HCT116 (cell line): ENCODE measurements around the gene GPR142. TPM values are rescaled to one million over a fixed set of nuclear protein-coding genes. Genes with fewer than 3 reads are reported as not detected.

Experiments
- ATAC-seq: fragments of 200-7000 bp; cut with Tn5 transposase; 2 replicates; pipeline ENCODE4 v1.9.1; 2020; ENCODE audit warnings: mild to moderate bottlenecking, moderate library complexity
- BruUV-seq: library from RNA; stranded (reverse); fragments of 400-500 nt; replicated peaks from 2 replicates; lab custom pipeline; 2021; lab: Mats Ljungman, UMichigan
- CTCF ChIA-PET: fragments of 300-600 bp; sonication (Branson Sonifier 250); formaldehyde crosslinking; loops from one replicate; lab custom pipeline; 2021; ENCODE audit warnings: antibody characterized with exemption; lab: Charles Lee
- POLR2A ChIA-PET: fragments of 300-600, 350-600 bp; sonication (Branson Sonifier 250); formaldehyde crosslinking; loops from one replicate; lab custom pipeline; 2021; ENCODE audit warnings: antibody characterized with exemption; lab: Charles Lee
- RAD21 ChIA-PET, 2 experiments: fragments of 300-600 bp; sonication (Branson Sonifier 250); formaldehyde crosslinking; loops; one replicate each; lab custom pipeline; 2023; ENCODE audit warnings: low total read pairs in 2 of 2; ENCODE audit not compliant: uncharacterized antibody in 2 of 2, unreplicated experiment in 2 of 2, low non-redundant PET in 1 of 2; lab: Charles Lee
- DNase-seq: peaks from one replicate; pipeline ENCODE4 v3.0.0-alpha.2; 2010; ENCODE audit warnings: low read depth, low spot score
- H2AFZ ChIP-seq: fragments of 200-600 bp; shearing (Covaris generic), sonication (generic); 2 replicates; pipeline ENCODE4 v1.6.1; 2017; ENCODE audit warnings: low read depth, mixed run types, mixed read lengths, antibody characterized with exemption, low read length; ENCODE audit not compliant: poor library complexity, severe bottlenecking
- H3K27ac ChIP-seq: 2 replicates; pipeline ENCODE4 v1.5.1; 2012; ENCODE audit warnings: low read depth, low read length
- H3K27me3 ChIP-seq: fragments of 200-600 bp; sonication (generic); 2 replicates; pipeline ENCODE4 v1.6.1; 2016; ENCODE audit warnings: mixed run types, low read length, mixed read lengths; ENCODE audit not compliant: insufficient read depth
- H3K36me3 ChIP-seq, 2 experiments: fragments of 200-500 bp in 1 of 2; fragments of 200-600 bp in 1 of 2; sonication (Bioruptor generic) in 1 of 2; sonication (generic) in 1 of 2; 2 replicates each; pipeline versions ENCODE4 v1.5.1 to v1.6.1; 2014 to 2016; ENCODE audit warnings: low read length in 2 of 2, inconsistent platforms in 1 of 2, mixed read lengths in 1 of 2, mixed run types in 1 of 2; ENCODE audit not compliant: insufficient read depth in 2 of 2, control insufficient read depth in 1 of 2
- H3K4me1 ChIP-seq, 2 experiments: fragments of 200-600 bp in 1 of 2; sonication (generic) in 1 of 2; 2 replicates each; pipeline versions ENCODE4 v1.5.1 to v1.6.1; 2012 to 2017; ENCODE audit warnings: low read length in 2 of 2, inconsistent platforms in 1 of 2, mild to moderate bottlenecking in 1 of 2, mixed read lengths in 1 of 2, mixed run types in 1 of 2, moderate library complexity in 1 of 2; ENCODE audit not compliant: insufficient read depth in 2 of 2, control insufficient read depth in 1 of 2
- H3K4me2 ChIP-seq: fragments of 200-600 bp; sonication (generic); 2 replicates; pipeline ENCODE4 v1.6.1; 2017; ENCODE audit warnings: mixed run types, low read length, mixed read lengths
- H3K4me3 ChIP-seq, 2 experiments: fragments of 200-600 bp in 1 of 2; sonication (generic) in 1 of 2; replicated peaks in 1 of 2; 2 replicates each; pipeline ENCODE4 v1.5.1; 2011 to 2016; ENCODE audit warnings: low read length in 2 of 2, control low read depth in 1 of 2, low read depth in 1 of 2, mild to moderate bottlenecking in 1 of 2, mixed read lengths in 1 of 2, mixed run types in 1 of 2
- H3K79me2 ChIP-seq: fragments of 200-600 bp; sonication (generic); 2 replicates; pipeline ENCODE4 v1.6.1; 2017; ENCODE audit warnings: mild to moderate bottlenecking, mixed run types, low read length, moderate library complexity, mixed read lengths; ENCODE audit not compliant: insufficient read depth
- H3K9ac ChIP-seq: fragments of 200-600 bp; sonication (generic); 2 replicates; pipeline ENCODE4 v1.6.1; 2016; ENCODE audit warnings: low read length, mixed read lengths
- H3K9me2 ChIP-seq: fragments of 200-600 bp; sonication (generic), shearing (Covaris generic); 2 replicates; pipeline ENCODE4 v1.6.1; 2017; ENCODE audit warnings: mixed run types, mild to moderate bottlenecking, moderate library complexity; ENCODE audit not compliant: insufficient read depth
- H3K9me3 ChIP-seq, 2 experiments: fragments of 200-500 bp in 1 of 2; fragments of 200-600 bp in 1 of 2; sonication (Bioruptor generic) in 1 of 2; sonication (generic) in 1 of 2; 2 replicates each; pipeline ENCODE4 v1.6.1; 2014 to 2017; ENCODE audit warnings: low read length in 2 of 2, mixed read lengths in 2 of 2, inconsistent platforms in 1 of 2, low read depth in 1 of 2, mild to moderate bottlenecking in 1 of 2, mixed run types in 1 of 2, moderate library complexity in 1 of 2; ENCODE audit not compliant: control insufficient read depth in 1 of 2, insufficient read depth in 1 of 2
- H4K20me1 ChIP-seq: fragments of 200-600 bp; sonication (generic), shearing (Covaris generic); 2 replicates; pipeline ENCODE4 v1.6.1; 2017; ENCODE audit warnings: mixed run types, mild to moderate bottlenecking, moderate library complexity; ENCODE audit not compliant: insufficient read depth
- ATF3 ChIP-seq: IDR thresholded peaks from 2 replicates; pipeline ENCODE4 v1.6.1; 2012
- CEBPB ChIP-seq: IDR thresholded peaks from 2 replicates; pipeline ENCODE4 v1.6.1; 2012; ENCODE audit warnings: low read depth
- EZH2 ChIP-seq: fragments of 200-600 bp; sonication (generic); IDR thresholded peaks from 2 replicates; pipeline ENCODE4 v1.6.1; 2017; ENCODE audit warnings: antibody characterized with exemption, mixed run types
- EZH2phosphoT487 ChIP-seq: fragments of 200-600 bp; IDR thresholded peaks from 2 replicates; pipeline ENCODE4 v1.6.1; 2018; ENCODE audit warnings: antibody characterized with exemption, borderline replicate concordance
- FOSL1 ChIP-seq: IDR thresholded peaks from 2 replicates; pipeline ENCODE4 v1.6.1; 2012; ENCODE audit warnings: low read depth
- JUND ChIP-seq: IDR thresholded peaks from 2 replicates; pipeline ENCODE4 v1.6.1; 2012
- POLR2A ChIP-seq: IDR thresholded peaks from 2 replicates; pipeline ENCODE4 v1.7.0; 2011; ENCODE audit warnings: borderline replicate concordance; ENCODE audit not compliant: insufficient read depth, insufficient read length; ENCODE audit errors: extremely low read depth
- POLR2AphosphoS5 ChIP-seq: IDR thresholded peaks from 2 replicates; pipeline ENCODE4 v1.6.1; 2011; ENCODE audit warnings: mild to moderate bottlenecking, low read depth, low read length, moderate library complexity
- SIN3A ChIP-seq: IDR thresholded peaks from 2 replicates; pipeline ENCODE4 v1.6.1; 2012; ENCODE audit warnings: low read depth
- SRF ChIP-seq: IDR thresholded peaks from 2 replicates; pipeline ENCODE4 v1.6.1; 2012; ENCODE audit warnings: low read depth
- TCF7L2 ChIP-seq: IDR thresholded peaks from 2 replicates; pipeline ENCODE4 v1.7.0; 2011; ENCODE audit warnings: borderline replicate concordance, inconsistent platforms; ENCODE audit not compliant: insufficient read depth, insufficient read length; ENCODE audit errors: extremely low read depth
- YY1 ChIP-seq: IDR thresholded peaks from 2 replicates; pipeline ENCODE4 v1.6.1; 2011; ENCODE audit warnings: low read length, low read depth, moderate library complexity, mild to moderate bottlenecking; ENCODE audit not compliant: insufficient replicate concordance; ENCODE audit errors: extremely low read depth
- ZFX ChIP-seq: fragments of 450-650 bp; IDR thresholded peaks from 2 replicates; pipeline ENCODE4 v1.6.1; 2017
- intact Hi-C: fragments of 100-400 bp; cut with micrococcal nuclease; formaldehyde crosslinking; loops from 2 replicates; pipeline ENCODE4 v1.10.0; 2022
- total RNA-seq: library from RNA; stranded (reverse); gene quantifications from one replicate; pipeline ENCODE4 v1.2.1, GENCODE V29; 2021; ENCODE audit not compliant: unreplicated experiment
- TF ChIP-seq, protein P1 (sequence below): IDR thresholded peaks from 2 replicates; pipeline ENCODE4 v1.6.1; 2011; ENCODE audit warnings: mild to moderate bottlenecking, low read length, moderate library complexity; ENCODE audit not compliant: insufficient replicate concordance; ENCODE audit errors: extremely low read depth

The GPR142 gene
- total RNA-seq, 1 experiment from 2014 or later = not detected

GRCh38 chr17:74404218-74404617 is 36.9 kb downstream of the GPR142 start:
- ATAC-seq (no peak), DNase-seq (no peak)
- Histone ChIP-seq H3K9ac (no peak overlapping the region), H3K4me2 (no peak overlapping the region), H3K27ac (no peak overlapping the region), H3K36me3 (no peaks in the 10 kb centered on the region), H4K20me1 (no peaks in the 10 kb centered on the region), H3K9me2 (no peaks in the 10 kb centered on the region), H3K9me3 (no peaks in the 10 kb centered on the region), H3K4me3 (no peak overlapping the region), H3K4me1 (peaks cover 0 to 13% of the 10 kb centered on the region in 2 experiments; a peak in 1 of 4 replicates), H2AFZ (no peak overlapping the region), H3K27me3 (no peaks in the 10 kb centered on the region), H3K79me2 (no peaks in the 10 kb centered on the region)
- intact Hi-C loops = no loop called here
- ChIA-PET POLR2A (no interaction called here), RAD21 (no interaction called here), CTCF (interaction anchor here (1.1 to 2.5 kb wide), 2 partner anchors 13 to 24 kb away, joined by 3 to 7 read pairs; no protein-coding TSS in a partner anchor)
- TF ChIP-seq, protein P1, sequence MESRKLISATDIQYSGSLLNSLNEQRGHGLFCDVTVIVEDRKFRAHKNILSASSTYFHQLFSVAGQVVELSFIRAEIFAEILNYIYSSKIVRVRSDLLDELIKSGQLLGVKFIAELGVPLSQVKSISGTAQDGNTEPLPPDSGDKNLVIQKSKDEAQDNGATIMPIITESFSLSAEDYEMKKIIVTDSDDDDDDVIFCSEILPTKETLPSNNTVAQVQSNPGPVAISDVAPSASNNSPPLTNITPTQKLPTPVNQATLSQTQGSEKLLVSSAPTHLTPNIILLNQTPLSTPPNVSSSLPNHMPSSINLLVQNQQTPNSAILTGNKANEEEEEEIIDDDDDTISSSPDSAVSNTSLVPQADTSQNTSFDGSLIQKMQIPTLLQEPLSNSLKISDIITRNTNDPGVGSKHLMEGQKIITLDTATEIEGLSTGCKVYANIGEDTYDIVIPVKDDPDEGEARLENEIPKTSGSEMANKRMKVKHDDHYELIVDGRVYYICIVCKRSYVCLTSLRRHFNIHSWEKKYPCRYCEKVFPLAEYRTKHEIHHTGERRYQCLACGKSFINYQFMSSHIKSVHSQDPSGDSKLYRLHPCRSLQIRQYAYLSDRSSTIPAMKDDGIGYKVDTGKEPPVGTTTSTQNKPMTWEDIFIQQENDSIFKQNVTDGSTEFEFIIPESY = no peak
- TF ChIP-seq JUND = no peak
- TF ChIP-seq SIN3A = no peak
- TF ChIP-seq EZH2phosphoT487 = no peak
- TF ChIP-seq POLR2A = no peak
- TF ChIP-seq ZFX = no peak
- no peak for TF ChIP-seq ATF3
- no peak for TF ChIP-seq POLR2AphosphoS5
- TF ChIP-seq SRF = no peak
- no peak for TF ChIP-seq EZH2
- no peak for TF ChIP-seq TCF7L2
- no peak for TF ChIP-seq CEBPB
- TF ChIP-seq YY1 = no peak
- TF ChIP-seq FOSL1 = no peak
- BruUV-seq = no TSS peak
